ENCODE results near the gene ITFG1.
A peak's percentile ranks its signal among the peaks of the same experiment; 100 is the strongest.

DNA sequence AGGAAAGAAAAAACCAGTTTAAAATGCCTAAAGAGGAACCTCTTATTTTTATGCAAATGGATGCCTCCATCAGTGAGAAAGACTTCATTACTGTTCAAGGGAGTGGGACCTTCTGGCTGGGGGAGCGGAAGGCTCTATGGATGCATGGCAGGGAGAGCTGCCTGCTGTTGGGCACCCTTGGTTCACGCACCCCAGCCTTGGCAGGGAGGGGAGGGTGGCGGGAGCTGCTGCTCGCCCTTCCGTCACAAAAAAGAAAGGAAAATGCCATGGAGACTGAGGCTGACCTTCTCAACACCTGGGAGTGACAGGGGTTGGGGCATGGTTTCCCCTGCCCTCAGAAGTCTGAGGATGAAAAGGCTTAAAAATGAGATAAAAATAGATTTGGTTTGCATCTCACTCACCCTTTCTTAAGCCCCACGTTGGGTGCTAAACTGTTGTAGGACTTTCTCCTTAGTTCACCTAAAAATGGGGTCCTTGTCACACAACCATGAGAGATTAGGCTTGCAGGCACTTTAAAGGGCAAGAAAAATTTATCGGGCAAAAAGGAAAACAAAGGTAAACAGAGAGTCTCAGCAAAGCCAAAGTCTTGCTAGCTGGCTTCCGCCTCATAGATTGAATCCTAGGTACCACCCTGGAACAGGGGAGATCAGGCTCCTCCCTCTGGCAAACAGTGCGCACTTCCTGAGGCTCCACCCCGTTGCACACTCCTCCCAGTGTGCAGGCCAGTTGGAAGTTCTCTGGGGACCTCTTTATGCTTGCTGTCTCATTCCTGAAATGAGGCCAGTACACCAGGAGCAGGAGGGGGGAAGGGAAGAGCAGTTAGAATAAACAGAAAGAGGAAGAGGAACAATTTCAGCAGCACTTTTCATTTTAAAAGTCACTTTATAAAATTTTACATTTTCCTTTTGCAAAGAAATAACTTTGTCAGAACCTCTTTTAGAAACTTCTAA, 31.8 kb upstream of the ITFG1 start:
- TF ChIP-seq POLR2AphosphoS5 (IDR thresholded peaks at IDR 0.05), result peak; percentile 44 to 62 (median 60)
- TF ChIP-seq, protein P1, sequence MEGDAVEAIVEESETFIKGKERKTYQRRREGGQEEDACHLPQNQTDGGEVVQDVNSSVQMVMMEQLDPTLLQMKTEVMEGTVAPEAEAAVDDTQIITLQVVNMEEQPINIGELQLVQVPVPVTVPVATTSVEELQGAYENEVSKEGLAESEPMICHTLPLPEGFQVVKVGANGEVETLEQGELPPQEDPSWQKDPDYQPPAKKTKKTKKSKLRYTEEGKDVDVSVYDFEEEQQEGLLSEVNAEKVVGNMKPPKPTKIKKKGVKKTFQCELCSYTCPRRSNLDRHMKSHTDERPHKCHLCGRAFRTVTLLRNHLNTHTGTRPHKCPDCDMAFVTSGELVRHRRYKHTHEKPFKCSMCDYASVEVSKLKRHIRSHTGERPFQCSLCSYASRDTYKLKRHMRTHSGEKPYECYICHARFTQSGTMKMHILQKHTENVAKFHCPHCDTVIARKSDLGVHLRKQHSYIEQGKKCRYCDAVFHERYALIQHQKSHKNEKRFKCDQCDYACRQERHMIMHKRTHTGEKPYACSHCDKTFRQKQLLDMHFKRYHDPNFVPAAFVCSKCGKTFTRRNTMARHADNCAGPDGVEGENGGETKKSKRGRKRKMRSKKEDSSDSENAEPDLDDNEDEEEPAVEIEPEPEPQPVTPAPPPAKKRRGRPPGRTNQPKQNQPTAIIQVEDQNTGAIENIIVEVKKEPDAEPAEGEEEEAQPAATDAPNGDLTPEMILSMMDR (IDR thresholded peaks at IDR 0.05), result no peak
- peak; percentile 17 for TF ChIP-seq POLR2A (IDR thresholded peaks at IDR 0.05)
- TF ChIP-seq EP300 (IDR thresholded peaks at IDR 0.05; ENCODE audit: low read depth), result no peak

Data from transverse colon (tissue), 4 donors.